ENCODE data around the gene GLOD5. TPM values are rescaled to one million over a fixed set of nuclear protein-coding genes. Genes with fewer than 3 reads are reported as not detected.

Gene GLOD5
- total and polyA plus RNA-seq, 9 of the 15 experiments (the other 6 are each of a cell fraction or from before 2014, with no cell fraction given), result 0.27 to 4.4 (median 2.2) TPM

DNA sequence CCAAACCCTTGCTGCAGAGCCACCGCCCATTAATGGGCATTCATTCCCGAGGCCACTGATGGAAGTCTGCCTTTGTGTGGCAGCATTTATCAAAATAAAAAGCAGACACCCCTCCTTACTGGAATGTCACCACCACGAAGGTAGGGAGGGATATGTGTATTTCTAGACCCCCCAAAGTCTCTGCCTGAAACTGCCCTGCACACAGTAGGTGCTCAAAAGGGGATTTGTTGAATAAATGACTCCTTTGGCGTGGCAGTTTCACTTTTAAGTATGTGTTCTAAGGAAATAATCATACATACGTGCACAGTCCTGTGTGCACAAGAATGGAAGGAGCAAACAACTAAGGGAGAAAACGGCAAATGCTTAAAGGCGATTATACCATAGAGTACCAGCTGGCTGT, 23.6 kb upstream of the GLOD5 start:
- peak overlapping the region; percentile 85 for H2AFZ ChIP-seq (ENCODE audit: low read depth, low read length)
- H3K79me2 ChIP-seq (ENCODE audit: control insufficient read depth, insufficient read depth, low read length), result peaks cover 19% of the 10 kb centered on the region
- POLR2A ChIA-PET, result interaction anchor here (0.5 to 1.4 kb wide), 4 partner anchors 14 to 302 kb away, joined by 3 to 5 read pairs (median 3); partner anchors contain the start of gene HDAC6
- no peaks in the 10 kb centered on the region for H4K20me1 ChIP-seq (replicated peaks; ENCODE audit: control insufficient read depth, insufficient read depth, low read length)
- no peak for FAIRE-seq
- ATAC-seq, result no peak
- H3K4me3 ChIP-seq, result peak overlapping the region; percentile 58
- in situ Hi-C loops (cut with MboI) (no loop called here), intact Hi-C loops (cut with micrococcal nuclease) (loop anchor here (2.0 to 5.0 kb wide), 2 partner anchors 36 to 57 kb away; no protein-coding TSS in a partner anchor)
- H3K4me2 ChIP-seq (ENCODE audit: insufficient read depth, low read length), result peak overlapping the region; percentile 95
- H3K27me3 ChIP-seq (ENCODE audit: control insufficient read depth in 2 of 2, insufficient read depth in 2 of 2, low read length in 2 of 2), result no peaks in the 10 kb centered on the region
- no peak for TF ChIP-seq PHB (CRISPR knock-in tag; IDR thresholded peaks at IDR 0.05)
- TF ChIP-seq, protein P1, sequence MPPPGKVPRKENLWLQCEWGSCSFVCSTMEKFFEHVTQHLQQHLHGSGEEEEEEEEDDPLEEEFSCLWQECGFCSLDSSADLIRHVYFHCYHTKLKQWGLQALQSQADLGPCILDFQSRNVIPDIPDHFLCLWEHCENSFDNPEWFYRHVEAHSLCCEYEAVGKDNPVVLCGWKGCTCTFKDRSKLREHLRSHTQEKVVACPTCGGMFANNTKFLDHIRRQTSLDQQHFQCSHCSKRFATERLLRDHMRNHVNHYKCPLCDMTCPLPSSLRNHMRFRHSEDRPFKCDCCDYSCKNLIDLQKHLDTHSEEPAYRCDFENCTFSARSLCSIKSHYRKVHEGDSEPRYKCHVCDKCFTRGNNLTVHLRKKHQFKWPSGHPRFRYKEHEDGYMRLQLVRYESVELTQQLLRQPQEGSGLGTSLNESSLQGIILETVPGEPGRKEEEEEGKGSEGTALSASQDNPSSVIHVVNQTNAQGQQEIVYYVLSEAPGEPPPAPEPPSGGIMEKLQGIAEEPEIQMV (tag; conservative IDR thresholded peaks at IDR 0.05; ENCODE audit: low read depth), result no peak
- TF ChIP-seq, protein P2, sequence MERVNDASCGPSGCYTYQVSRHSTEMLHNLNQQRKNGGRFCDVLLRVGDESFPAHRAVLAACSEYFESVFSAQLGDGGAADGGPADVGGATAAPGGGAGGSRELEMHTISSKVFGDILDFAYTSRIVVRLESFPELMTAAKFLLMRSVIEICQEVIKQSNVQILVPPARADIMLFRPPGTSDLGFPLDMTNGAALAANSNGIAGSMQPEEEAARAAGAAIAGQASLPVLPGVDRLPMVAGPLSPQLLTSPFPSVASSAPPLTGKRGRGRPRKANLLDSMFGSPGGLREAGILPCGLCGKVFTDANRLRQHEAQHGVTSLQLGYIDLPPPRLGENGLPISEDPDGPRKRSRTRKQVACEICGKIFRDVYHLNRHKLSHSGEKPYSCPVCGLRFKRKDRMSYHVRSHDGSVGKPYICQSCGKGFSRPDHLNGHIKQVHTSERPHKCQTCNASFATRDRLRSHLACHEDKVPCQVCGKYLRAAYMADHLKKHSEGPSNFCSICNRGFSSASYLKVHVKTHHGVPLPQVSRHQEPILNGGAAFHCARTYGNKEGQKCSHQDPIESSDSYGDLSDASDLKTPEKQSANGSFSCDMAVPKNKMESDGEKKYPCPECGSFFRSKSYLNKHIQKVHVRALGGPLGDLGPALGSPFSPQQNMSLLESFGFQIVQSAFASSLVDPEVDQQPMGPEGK (CRISPR knock-in tag; IDR thresholded peaks at IDR 0.05; ENCODE audit: borderline replicate concordance), result no peak
- no peak for TF ChIP-seq ZNF217 (CRISPR knock-in tag; IDR thresholded peaks at IDR 0.05)
- TF ChIP-seq ZKSCAN1 (IDR thresholded peaks at IDR 0.05; ENCODE audit: low read depth, low read length), result peak; percentile 92
- TF ChIP-seq EZH2 (IDR thresholded peaks at IDR 0.05; ENCODE audit: borderline replicate concordance, low read depth, low read length), result no peak
- 0 out of 2 replicates have a peak, but pooled peaks have one; percentile 13 for TF ChIP-seq HDGF (IDR thresholded peaks at IDR 0.05)
- TF ChIP-seq ZNF24 (IDR thresholded peaks at IDR 0.05), result 0 out of 2 replicates have a peak, but pooled peaks have one; percentile 4
- TF ChIP-seq TCF3 (CRISPR knock-in tag; IDR thresholded peaks at IDR 0.05), result no peak
- no peaks in the 10 kb centered on the region for H3K36me3 ChIP-seq (ENCODE audit: control insufficient read depth, insufficient read depth, low read length)
- H3K4me1 ChIP-seq (replicated peaks in 1 of 2; ENCODE audit: control insufficient read depth in 2 of 2, insufficient read depth in 2 of 2, low read length in 2 of 2), result peaks cover 7 to 19% of the 10 kb centered on the region in 2 experiments; a peak in 4 of 5 replicates
- 26% methylated on average over 7 of the region's 7 CpGs for WGBS (ENCODE audit: insufficient coverage, low coverage, missing lambda C conversion rate)
- DNase-seq (ENCODE audit: extremely low read depth in 1 of 4, low spot score in 3 of 4), result peak in 1 of 4 experiments; percentile 19
- peak overlapping the region; percentile 82 to 90; a peak in 3 of 4 replicates for H3K9ac ChIP-seq (ENCODE audit: insufficient read depth in 1 of 2, low read depth in 2 of 2, low read length in 2 of 2)
- CTCF ChIA-PET (ENCODE audit: low intra/inter-chr PET ratio), result no interaction called here
- peak overlapping the region; percentile 89 for H3K27ac ChIP-seq (ENCODE audit: extremely low read depth, low read depth, low read length)
- H3K9me1 ChIP-seq (ENCODE audit: control insufficient read depth, insufficient read depth, low read length), result no peaks in the 10 kb centered on the region
- no peaks in the 10 kb centered on the region for H3K9me3 ChIP-seq (replicated peaks; ENCODE audit: control insufficient read depth, insufficient read depth, low read depth, low read length)
- BruUV-seq (replicated peaks), result no TSS peak
